ENCODE results near the gene ADGRD1.

The ADGRD1 gene

DNA sequence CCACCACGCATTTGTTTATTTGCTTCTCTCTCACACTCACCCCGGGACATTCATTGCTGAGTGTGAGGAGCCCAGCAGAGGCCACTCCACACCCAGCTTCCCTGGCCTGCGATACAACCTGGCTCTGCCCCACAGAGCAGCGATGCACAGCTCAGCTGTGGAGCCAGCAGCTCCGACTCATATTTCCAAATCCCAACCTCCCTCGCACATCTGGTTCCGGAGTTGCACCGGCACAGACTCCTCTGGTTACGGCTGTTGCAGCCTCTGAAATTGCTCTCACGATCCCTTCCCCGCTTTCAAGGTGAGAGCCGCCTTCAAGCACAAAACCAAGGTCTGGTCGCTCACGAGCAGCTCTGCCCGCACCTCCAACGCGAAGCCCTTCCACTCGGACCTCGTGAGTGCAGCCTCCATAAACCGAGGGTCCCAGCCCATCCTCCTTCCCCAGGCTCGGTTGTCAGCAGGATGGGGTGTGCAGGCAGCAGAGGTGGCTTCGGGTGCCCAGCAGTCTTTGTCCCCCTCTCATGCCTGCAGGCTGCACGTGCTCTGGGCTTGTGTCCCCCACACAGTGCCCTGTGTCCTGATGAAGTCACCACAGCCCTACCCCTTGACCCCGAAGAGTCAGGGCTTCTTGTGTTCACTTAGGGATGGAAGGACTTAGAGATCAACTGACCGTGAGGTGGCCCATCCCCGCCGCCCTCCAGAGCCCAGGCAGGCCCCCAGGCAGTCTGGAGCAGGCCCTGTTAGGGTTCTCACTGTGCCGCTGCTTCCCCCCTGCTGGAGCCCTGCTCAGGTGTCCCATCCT, 184.3 kb downstream of the ADGRD1 start:
- FAIRE-seq (no peak), DNase-seq (ENCODE audit: extremely low spot score, insufficient read length, low read depth) (no peak)

DNA sequence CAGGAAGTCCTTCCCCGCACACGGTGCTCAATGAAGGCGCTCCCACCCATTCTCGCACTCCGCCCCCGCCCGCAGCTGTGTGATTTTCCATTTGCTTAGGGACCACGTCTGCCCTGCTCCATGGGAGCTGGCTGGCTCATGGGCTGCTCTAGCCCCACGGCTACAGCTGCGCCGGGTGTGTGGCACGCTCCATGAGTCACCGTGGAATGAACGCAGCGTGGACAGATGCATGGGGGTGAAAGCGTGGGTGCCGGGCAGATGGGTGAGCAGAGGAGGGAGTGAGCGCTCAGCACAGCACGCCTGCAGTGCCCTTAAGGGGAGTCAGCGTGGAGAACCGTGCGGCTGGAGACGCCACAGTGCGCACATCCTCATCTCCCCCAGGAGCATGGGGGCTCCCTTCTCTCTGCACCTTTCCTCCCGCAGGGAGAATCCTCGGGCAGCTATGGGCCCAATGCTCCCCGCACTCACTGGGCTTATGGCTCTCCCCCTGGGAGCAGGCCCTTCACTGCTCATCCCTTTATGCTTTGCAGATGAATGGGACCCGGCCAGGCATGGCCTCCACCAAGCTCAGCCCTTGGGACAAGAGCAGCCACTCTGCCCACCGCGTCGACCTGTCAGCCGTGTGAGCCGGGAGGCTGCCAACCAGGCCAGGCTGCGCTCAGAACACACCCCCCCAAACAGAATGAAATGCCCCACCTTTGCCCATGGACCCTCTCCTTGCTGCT, 185.1 kb downstream of the ADGRD1 start:
- DNase-seq (ENCODE audit: extremely low spot score, insufficient read length, low read depth) (no peak), FAIRE-seq (no peak)

DNA sequence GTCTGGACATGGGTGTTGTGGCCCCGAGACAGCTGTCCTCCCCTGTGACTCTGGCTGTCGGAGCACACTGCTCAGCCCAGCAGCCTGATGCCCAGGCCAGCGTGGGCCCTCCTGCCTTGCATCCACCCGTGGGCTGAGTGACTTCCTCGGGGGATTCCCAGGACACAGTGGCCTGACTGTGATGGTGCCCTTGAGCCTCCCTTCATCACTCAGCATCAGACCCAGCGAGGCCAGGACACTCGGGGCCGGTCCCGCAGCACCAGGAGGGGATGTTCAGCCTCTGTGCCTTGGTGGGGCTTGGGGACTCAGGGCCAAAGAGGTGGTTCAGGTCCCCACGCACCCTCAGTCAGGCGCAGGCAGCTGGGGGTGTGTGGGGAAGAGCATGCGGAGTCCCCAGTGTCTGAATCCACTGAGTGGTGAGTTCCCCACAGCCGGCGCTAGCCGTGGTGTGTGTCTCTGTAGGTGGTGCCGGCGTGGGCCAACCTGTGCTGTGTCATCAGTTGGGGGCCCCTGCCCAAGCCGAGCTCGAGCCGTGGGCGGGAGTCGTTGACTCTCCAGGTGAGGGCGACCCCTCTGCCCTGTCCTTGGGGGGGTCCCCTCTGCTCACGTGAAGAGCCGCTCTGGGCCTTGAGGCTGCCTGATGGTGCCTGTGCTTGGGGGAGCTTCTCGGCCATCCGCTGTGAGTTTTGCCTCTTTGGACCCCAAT, 185.8 kb downstream of the ADGRD1 start:
- DNase-seq (ENCODE audit: extremely low spot score, insufficient read length, low read depth) (no peak), FAIRE-seq (no peak)

DNA sequence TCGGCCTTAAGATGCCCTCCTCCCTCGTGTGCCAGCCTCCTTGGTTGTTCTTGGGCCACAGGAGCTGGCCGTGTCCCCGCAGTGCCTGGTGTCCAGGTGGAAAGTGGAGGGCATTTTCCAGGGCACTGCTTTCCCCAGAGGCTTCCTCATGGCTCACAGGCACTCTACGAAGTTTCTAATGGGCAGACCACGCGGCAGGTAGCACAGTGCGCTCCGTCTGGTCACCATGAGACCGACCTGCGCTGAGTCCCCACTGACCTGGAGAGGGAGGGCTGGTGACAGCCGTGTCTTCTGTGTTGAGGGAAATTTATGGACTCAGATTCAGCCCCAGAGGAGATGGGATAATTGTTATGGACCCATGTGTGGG, 186.3 kb downstream of the ADGRD1 start:
- DNase-seq (ENCODE audit: extremely low spot score, insufficient read length, low read depth) (no peak), FAIRE-seq (no peak)

DNA sequence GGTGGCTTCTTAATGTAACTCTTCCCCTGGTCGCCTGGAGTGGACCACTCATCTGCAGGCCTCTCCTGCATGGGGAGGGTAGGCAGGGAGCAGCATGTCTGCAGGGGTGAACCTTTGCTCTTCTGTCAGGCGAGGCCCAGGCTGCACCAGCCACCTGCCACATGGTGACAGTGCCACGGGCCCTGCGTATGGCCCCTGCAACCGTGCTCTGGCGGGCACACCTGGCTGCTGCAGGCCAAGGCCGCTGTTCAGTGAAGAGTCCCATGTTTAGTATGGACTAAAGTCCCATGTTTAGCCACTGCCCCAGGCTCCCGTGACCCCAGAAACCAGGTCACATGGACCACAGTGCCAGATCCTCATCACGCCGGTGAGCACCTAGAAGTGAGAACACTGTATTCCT, 187.0 kb downstream of the ADGRD1 start:
- FAIRE-seq (no peak), DNase-seq (ENCODE audit: extremely low spot score, insufficient read length, low read depth) (no peak)

DNA sequence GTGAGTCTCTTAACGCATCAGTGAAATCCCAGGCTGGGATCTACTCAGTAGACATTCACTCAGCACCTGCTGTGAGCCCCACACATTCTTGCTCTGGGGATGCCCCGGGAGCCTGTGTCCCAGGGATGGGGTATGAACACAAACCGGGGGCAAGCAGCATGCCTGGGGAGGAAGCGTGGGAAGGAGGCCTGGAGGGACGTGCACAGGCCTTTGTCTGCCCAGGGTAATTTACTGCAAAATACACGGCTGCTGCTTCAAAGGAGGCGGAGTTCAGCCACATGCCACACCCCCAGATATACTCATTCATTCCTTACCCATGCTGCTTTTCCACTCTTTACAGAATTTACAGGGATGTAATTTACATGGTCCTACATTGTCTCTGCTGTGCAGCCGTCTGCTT, 187.8 kb downstream of the ADGRD1 start:
- FAIRE-seq (no peak), DNase-seq (ENCODE audit: extremely low spot score, insufficient read length, low read depth) (no peak)

DNA sequence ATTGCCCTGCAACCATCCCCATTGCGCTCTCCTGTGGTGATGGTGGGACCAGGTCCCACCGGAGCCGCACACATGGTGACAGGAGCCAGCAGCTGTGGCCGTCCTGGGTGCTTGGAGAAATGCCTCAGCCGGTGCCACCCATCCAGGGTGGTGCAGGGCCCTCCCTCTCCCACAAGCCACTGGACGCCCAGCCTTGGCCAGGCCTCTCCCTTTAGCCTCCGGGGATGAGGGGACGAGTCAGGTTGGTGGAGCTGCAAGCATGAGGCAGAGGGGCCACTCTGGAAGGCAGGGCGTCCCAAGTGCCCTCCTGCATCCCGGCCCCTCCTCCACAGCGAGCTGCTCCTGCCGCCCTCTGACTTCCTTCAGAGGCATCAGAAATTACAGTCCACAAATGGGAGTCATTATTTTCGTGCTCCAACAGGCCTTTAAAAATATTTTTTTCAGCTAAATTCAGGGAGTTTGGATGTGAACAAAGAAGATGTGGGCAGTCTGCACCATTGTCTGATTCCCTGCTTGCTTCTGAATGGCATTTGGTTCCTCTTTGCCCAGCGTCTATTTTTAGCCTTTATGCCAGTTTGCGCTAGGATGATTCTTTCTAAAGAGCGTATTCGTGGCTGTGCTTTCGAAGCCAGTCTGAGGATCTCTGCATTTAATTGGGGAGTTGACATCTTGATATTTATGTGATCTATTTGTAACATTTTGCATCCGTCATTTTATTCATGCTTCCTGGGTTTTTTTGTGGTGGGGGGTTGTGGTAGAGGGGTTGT, 189.4 kb downstream of the ADGRD1 start:
- DNase-seq (ENCODE audit: extremely low spot score, insufficient read length, low read depth) = no peak

DNA sequence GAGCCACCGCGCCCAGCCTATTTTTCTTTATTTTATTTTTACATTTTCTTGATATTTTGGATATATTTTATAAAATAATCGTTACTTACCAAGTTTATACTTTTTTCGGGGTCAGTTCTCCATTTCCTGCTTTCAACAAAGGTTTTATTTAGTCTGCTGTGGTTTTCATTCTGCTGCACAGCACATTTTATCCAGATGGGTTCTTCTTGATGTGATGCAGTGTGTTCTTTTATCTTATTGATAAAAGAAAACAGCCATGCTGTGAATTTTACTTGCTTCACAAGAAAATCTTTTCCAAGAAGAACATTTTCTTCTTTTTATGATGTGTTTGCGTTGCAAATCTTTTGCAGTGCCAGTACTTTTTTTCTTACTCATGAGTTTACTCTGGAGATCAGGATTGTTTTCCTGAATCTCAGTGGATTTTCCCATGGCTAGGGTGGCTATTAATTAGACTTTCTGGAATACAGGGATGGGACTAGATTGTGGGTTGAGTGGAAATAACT, 192.5 kb downstream of the ADGRD1 start:
- DNase-seq (ENCODE audit: extremely low spot score, insufficient read length, low read depth) (no peak), FAIRE-seq (no peak)

More for the DNA sequence above, 189.4 kb downstream of the ADGRD1 start:
- FAIRE-seq = no peak

DNA sequence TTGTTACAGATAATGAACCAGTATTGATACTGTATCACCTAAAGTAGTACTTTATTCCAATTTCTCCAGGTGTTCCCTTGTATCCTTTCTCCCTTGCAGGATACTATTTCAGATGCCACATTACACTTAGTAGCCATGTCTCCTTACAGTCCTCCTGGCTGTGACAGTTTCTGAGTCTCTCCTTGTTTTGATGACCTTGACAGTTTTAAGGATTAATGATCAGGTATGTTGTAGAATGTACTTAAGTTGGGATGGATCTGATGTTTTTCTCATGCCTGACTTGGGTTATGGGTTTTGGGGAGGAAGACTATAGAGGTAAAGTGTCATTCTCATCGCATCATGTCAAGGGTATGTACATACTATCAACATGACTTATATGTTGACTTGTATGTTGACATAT, 193.6 kb downstream of the ADGRD1 start:
- DNase-seq (ENCODE audit: extremely low spot score, insufficient read length, low read depth) = no peak
- FAIRE-seq = no peak

DNA sequence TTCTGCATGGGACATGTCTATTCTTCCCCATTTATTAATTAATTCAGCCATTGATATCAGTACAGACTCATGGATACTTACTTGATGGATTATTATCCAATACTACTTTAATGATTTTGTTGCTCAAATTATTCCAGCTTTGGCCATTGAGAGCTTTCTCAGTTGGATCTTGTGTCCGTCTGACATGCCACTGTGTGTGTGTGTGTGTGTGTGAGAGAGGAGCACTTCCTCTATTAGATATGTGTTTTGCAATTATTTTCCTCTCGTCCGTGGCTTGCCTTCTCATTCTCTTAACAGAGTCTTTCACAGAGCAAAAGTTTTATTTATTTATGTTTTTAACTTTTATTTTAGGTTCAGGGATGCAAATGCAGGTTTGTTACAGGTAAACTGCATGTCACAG, 194.2 kb downstream of the ADGRD1 start:
- DNase-seq (ENCODE audit: extremely low spot score, insufficient read length, low read depth) (no peak), FAIRE-seq (no peak)

DNA sequence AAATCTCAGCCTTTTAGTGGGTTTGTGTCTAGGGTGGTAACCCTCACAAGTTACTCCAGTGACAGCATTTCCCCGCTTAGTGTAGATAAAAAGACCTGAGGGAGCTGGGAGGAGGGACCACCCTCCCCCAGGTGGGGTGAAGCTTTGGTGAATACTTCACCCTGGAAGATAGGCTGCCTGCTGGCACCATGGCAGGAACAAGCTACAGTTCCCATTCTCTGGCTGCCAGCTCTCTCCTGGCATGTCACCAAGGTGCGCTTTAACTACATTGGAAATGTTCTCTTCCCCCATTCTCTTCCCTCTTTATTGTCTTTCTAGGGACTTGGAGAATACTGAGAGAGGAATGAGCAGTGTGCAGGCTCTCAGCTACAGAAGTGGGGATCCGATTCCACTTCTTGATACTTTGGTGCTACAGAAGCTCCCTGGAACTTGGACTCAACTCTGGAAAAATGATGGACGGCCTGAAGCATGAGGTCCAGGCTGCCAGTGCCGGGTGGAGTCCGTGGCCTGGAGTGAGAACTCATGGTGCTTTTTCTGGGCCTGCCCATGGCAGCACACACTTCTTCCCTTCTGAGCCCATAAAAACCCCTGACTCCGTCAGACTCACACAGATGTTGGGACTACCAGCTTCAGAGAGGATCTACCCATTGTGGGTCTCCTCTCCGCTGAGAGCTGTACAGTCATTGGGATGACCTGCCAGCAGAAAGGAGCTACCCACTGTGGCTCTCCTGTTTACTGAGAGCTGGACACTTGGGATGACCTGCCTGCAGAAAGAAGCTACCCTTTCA, 198.0 kb downstream of the ADGRD1 start:
- DNase-seq (ENCODE audit: extremely low spot score, insufficient read length, low read depth) (no peak), FAIRE-seq (no peak)

DNA sequence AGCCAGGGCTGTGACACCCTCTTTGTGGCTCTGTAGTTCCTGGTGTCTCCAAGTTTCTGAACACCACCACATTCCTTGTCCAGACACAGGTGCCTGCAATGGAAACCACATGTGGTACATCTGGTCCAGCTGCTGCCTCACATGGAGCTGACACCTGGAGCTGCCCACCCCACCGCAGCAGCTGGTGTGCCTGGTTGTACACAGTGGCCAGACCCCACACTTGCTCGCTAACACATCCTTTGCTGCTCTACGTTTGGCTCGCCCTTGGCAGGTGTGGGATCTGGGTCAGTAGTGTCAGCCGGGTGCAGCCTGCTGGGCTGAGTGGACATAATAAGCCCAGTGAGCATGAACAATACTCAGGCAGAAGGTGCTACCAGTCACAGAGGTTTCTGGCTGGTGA, 198.9 kb downstream of the ADGRD1 start:
- DNase-seq (ENCODE audit: extremely low spot score, insufficient read length, low read depth) (no peak), FAIRE-seq (no peak)

DNA sequence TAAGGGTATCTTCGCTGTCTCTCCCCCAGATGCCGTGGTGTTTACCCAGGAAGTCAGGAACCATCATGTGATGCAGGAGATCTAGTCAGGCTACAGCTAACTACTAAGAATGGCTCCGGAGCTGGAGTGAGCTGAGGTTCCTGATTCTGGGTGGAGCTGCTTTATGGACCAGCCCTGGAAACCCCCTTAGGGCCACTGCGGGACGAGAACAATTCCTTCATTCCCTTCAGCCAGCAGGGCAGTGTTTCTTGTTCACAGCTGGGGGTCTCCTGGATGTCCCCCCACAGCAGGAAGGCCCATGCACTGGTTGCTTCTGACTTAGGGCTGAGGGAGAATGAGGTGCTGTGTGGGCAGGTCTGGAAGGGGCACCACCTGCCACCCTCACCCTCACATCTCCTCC, 199.3 kb downstream of the ADGRD1 start:
- no peak for FAIRE-seq
- no peak for DNase-seq (ENCODE audit: extremely low spot score, insufficient read length, low read depth)

DNA sequence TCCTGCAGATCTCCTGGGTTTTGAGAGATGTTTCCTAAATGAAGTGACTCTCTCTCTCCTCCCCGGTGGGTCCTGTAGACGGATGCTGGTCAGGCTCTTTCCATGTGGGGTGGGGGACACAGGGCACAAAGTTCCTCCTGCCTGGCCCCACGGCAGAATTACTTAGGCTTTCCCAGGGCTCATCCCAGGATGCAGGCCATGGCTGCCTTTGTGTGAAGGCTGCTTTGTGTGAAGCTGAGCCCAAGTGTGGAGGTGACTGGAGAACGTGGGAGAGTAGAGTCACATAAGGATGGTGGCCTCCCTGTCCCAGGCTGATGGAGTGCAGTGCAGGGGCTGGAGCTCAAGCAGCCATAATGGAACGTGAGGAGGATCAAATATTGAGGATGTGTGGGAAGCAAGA, 200.2 kb downstream of the ADGRD1 start:
- FAIRE-seq (no peak), DNase-seq (ENCODE audit: extremely low spot score, insufficient read length, low read depth) (no peak)

DNA sequence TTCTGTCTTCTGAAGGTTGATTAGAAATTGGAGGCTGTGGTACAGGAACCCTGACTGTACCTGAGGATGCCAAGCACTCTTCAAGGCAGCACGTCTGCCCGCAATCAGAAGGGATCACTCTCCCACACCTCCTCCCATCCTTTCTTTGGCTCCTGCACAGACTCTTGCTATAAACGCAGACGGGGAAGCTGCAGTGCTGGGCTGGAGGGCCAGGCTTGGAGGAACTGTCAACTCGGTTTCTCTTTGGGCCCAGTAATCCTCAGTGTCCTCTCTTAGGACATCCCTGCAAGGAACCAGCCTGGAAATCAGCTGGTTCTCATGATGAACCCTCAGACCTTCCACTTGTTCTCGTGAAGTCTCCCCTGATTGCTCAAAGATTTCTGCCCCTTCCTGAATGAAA, 201.4 kb downstream of the ADGRD1 start:
- DNase-seq (ENCODE audit: extremely low spot score, insufficient read length, low read depth) = no peak
- FAIRE-seq = no peak

DNA sequence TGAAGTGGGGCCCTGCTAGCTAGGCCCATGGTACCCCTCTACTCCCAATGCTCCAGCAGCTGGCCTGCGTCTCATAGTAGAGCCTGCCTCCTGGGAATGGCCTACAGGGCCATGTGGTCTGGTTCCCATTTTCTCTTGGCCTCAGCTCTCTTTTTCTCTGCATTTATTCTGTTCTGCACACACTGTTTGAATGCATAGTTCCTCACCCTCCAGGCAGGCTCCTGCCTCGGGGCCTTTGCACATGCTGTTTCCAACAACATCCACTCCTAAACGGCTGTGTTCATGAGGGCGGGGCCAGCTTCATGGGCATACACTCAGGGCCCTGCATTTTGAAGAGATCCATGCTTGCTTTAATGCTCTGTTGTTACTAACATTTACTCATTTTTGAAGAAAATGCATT, 204.0 kb downstream of the ADGRD1 start:
- FAIRE-seq (no peak), DNase-seq (ENCODE audit: extremely low spot score, insufficient read length, low read depth) (no peak)

DNA sequence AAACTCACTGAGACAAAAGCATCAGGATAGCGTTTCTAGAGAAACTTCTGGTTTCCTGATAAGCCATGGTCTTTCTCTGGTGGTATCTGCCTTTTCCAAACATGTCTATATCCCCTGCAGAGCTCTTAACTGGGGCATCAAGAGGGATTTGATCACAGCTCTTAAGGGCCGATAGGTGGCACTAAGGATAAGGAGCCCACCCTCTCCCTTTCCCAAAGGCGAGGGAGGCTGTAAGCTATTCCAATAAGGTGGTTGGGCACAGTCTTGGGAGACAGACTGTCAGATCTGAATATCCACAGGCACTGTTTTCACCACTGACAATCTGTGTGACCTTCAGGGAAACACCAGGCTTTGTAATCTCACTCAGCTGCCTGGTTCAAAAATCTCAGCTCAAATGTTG, 206.0 kb downstream of the ADGRD1 start:
- DNase-seq (ENCODE audit: extremely low spot score, insufficient read length, low read depth) = no peak
- no peak for FAIRE-seq

DNA sequence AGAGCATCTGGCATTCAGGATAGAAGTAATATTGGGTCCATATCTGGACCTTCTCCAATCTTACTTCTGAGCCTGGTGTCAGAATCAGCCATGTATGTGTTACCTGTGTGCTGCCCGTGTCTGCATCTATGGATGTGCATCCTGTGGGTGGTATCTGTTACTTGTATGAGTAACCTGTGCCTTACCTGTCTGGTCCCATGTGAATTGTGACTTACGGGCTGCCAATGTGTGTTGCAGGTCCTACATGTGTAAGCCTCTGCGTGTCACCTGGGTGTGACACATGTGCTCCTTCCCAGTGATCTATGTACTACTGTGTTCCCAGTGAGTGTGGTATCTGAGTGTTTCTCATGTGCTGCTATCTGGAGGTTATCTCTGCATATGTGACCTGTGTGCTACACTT, 208.4 kb downstream of the ADGRD1 start:
- FAIRE-seq (no peak), DNase-seq (ENCODE audit: extremely low spot score, insufficient read length, low read depth) (no peak)

DNA sequence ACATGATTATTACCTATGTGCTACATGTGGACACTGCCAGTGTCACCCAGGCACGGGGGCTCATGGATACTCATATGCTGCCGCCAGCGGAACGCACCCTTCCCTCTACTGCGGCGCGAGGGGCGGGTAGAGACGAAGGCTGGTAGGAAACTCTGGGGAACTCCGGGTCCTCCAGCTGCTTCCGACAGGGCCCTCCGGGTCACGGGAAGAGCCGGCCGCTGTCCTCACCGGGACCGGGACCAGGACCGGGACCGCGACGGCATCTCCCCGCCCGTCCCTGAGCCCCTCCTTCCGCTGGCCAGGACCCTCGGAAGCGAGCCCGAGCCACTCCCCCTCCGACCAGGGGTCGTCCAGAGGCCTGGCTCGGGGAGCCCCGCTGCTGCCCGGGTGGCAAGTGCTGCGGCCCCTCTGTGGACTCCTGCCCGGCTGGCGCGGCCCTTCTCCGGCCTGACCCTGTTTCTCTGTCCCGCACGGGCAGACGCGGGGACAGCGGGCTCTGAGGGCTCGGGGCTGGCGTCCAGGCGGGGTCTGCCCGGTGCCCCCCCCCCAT, 209.6 kb downstream of the ADGRD1 start:
- DNase-seq (ENCODE audit: extremely low spot score, insufficient read length, low read depth) (no peak), FAIRE-seq (no peak)

Measured in GM18507 (cell line).